ENCODE results near the gene ADAMTS2. TPM values are rescaled to one million over a fixed set of nuclear protein-coding genes. Genes with fewer than 3 reads are reported as not detected.

Gene ADAMTS2
- total RNA-seq, 1 donor from 2014 or later: 18.9 TPM

GRCh38 chr5:179278546-179278945, 66.7 kb downstream of the ADAMTS2 start:
- no peak for DNase-seq (ENCODE audit: low spot score)

- DNase-seq (ENCODE audit: low spot score): no peak
These were observed 67.1 kb downstream of the ADAMTS2 start for GRCh38 chr5:179278119-179278518.

GRCh38 chr5:179276838-179277395, 68.3 kb downstream of the ADAMTS2 start:
- no peak for DNase-seq (ENCODE audit: low spot score)

GRCh38 chr5:179275941-179276837, 69.1 kb downstream of the ADAMTS2 start:
- DNase-seq (ENCODE audit: low spot score): peak; percentile 46

- no peak for DNase-seq (ENCODE audit: low spot score)
These were observed 69.8 kb downstream of the ADAMTS2 start for GRCh38 chr5:179275381-179275878.

GRCh38 chr5:179274321-179275315, 70.6 kb downstream of the ADAMTS2 start:
- DNase-seq (ENCODE audit: low spot score): no peak

- DNase-seq (ENCODE audit: low spot score): no peak
These were observed 71.7 kb downstream of the ADAMTS2 start for GRCh38 chr5:179273441-179274145.

GRCh38 chr5:179273073-179273435, 72.2 kb downstream of the ADAMTS2 start:
- no peak for DNase-seq (ENCODE audit: low spot score)

GRCh38 chr5:179272326-179273072, 72.8 kb downstream of the ADAMTS2 start:
- no peak for DNase-seq (ENCODE audit: low spot score)

GRCh38 chr5:179271821-179272325, 73.4 kb downstream of the ADAMTS2 start:
- no peak for DNase-seq (ENCODE audit: low spot score)

GRCh38 chr5:179271428-179271734, 73.9 kb downstream of the ADAMTS2 start:
- no peak for DNase-seq (ENCODE audit: low spot score)

- DNase-seq (ENCODE audit: low spot score): no peak
These were observed 74.5 kb downstream of the ADAMTS2 start for GRCh38 chr5:179270581-179271427.

- no peak for DNase-seq (ENCODE audit: low spot score)
These were observed 75.3 kb downstream of the ADAMTS2 start for GRCh38 chr5:179269781-179270543.

- no peak for DNase-seq (ENCODE audit: low spot score)
These were observed 76.1 kb downstream of the ADAMTS2 start for GRCh38 chr5:179268966-179269693.

- no peak for DNase-seq (ENCODE audit: low spot score)
These were observed 76.8 kb downstream of the ADAMTS2 start for GRCh38 chr5:179268399-179268952.

- DNase-seq (ENCODE audit: low spot score): no peak
These were observed 77.6 kb downstream of the ADAMTS2 start for GRCh38 chr5:179267671-179268083.

- no peak for DNase-seq (ENCODE audit: low spot score)
These were observed 78.1 kb downstream of the ADAMTS2 start for GRCh38 chr5:179267071-179267670.

Data from mucosa of gallbladder (tissue), 1 donor.